T-helper 2 cell (primary cell): ENCODE measurements around the gene PCDH20.
"Not testable (repeated sequence)": the region's sequence is repeated elsewhere in the genome, so short reads cannot be mapped to it uniquely, and the experiment has no call there.

ENCODE experiments used
- DNase-seq, 5 experiments: peaks; one replicate each; pipeline versions ENCODE4 v3.0.0 to v3.0.0-alpha.2; 2012 to 2022
- total RNA-seq, 2 donors: gene quantifications; one replicate each; lab custom pipeline; 2026; lab: John Stamatoyannopoulos, UW

PCDH20 gene, protein sequence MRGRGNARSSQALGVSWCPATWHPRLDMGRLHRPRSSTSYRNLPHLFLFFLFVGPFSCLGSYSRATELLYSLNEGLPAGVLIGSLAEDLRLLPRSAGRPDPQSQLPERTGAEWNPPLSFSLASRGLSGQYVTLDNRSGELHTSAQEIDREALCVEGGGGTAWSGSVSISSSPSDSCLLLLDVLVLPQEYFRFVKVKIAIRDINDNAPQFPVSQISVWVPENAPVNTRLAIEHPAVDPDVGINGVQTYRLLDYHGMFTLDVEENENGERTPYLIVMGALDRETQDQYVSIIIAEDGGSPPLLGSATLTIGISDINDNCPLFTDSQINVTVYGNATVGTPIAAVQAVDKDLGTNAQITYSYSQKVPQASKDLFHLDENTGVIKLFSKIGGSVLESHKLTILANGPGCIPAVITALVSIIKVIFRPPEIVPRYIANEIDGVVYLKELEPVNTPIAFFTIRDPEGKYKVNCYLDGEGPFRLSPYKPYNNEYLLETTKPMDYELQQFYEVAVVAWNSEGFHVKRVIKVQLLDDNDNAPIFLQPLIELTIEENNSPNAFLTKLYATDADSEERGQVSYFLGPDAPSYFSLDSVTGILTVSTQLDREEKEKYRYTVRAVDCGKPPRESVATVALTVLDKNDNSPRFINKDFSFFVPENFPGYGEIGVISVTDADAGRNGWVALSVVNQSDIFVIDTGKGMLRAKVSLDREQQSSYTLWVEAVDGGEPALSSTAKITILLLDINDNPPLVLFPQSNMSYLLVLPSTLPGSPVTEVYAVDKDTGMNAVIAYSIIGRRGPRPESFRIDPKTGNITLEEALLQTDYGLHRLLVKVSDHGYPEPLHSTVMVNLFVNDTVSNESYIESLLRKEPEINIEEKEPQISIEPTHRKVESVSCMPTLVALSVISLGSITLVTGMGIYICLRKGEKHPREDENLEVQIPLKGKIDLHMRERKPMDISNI
- total RNA-seq: 0 reads per million in 2 donors

DNA sequence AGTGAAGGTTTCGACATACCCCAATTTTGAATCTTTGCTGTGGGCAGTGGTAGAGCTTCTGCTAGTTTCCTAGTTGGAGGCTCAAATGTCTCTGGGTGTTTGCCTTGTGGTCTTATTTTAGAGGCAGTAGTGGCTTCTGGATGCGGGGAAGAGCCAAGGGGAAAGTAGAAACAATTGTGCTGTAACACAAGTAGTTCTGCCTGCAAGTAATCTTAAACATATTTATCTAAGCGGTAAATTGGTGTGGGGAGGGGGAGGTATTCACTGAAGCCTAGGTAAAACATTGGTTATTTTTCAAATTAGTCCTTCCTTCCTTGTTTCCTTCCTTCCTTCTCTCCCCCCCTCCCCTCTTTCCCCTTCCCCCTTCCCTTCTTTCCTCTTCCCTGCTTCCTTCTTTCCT lies at the start of gene PCDH20:
Gene PCDH20, minus strand, starts transcription at position 101 of the 400 bp plus-strand sequence. CDS start 691 bp downstream, outside the sequence.
- no peak for DNase-seq

DNA sequence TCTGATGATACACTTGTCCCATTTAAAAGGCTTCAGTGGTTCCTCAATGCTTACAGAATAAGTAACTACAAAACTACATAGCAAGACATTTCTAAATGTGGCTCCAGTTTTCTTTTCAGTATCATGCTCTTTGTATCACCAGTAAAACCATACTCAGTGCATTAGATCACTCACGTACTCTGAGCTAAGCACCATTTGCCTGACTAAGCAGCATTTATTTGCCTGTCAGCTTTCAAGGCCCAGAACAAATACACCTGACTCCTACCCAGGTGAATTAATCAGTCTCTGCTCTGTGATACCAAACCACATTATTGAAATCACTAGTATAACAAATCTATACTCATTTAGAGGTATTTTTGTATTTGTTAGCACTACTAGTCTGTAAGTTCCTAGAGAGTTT lies 47.4 kb upstream of the PCDH20 start:
- DNase-seq: no peak

GRCh38 chr13:61453121-61453520 lies 37.5 kb upstream of the PCDH20 start:
- DNase-seq: no peak

DNA sequence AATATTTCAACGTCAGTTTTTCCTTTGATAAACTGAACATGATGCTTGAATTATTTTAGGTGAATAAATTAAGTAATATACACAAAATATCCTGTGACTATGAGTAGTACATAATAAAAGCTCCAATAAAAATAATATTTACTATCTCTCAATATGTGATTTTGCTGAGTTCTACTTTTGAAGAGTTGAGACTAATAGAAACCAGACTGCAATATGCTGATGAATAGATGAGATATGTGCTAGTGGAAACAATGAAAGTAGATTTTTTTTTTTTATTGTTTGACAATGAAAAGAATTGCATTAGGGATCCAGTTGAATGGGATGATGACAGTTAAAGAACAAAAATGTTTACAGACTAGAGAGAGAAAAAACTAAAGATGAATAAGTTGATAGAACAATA lies 16.4 kb upstream of the PCDH20 start:
- DNase-seq: no peak

- no peak for DNase-seq
Observed at GRCh38 chr13:61423915-61424314, 8.3 kb upstream of the PCDH20 start.

- no peak for DNase-seq
Observed at GRCh38 chr13:61417086-61417570, 1.5 kb upstream of the PCDH20 start.

DNA sequence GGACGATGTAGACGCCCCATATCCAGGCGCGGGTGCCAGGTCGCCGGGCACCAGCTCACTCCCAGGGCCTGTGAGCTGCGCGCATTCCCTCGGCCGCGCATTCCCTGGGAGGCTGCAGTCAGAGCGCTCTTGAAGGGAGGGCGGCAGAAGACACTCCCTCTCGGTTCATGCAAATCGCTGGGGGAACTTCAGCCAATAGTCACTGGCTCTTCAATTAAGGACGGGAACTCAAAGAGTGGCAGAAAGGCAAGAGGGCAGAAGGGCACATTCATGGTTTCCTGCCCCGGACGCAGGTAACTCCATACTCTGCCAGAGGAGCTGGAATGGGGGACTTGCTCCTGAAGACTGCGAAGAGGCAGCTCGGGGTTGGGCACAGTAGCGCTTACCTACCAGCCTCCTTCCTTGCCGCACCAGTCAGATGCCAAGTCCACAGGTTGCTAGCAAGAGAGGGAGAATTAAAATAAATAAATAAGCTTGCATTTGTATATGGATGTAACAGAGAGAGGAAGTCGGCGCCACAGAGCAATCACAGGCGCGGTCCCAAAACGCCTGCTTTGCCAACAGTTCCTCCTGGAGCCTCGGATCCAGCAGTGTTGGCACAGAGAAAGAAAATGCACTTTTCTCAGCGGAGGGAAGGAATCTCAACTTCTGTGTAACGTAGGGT lies 459 bp downstream of the PCDH20 start:
- DNase-seq: peak in 1 of 5 experiments; percentile 2

- DNase-seq: no peak
Observed at GRCh38 chr13:61414686-61415057, 977 bp downstream of the PCDH20 start.

GRCh38 chr13:61413572-61414535 lies 1.8 kb downstream of the PCDH20 start:
- DNase-seq: no peak

DNA sequence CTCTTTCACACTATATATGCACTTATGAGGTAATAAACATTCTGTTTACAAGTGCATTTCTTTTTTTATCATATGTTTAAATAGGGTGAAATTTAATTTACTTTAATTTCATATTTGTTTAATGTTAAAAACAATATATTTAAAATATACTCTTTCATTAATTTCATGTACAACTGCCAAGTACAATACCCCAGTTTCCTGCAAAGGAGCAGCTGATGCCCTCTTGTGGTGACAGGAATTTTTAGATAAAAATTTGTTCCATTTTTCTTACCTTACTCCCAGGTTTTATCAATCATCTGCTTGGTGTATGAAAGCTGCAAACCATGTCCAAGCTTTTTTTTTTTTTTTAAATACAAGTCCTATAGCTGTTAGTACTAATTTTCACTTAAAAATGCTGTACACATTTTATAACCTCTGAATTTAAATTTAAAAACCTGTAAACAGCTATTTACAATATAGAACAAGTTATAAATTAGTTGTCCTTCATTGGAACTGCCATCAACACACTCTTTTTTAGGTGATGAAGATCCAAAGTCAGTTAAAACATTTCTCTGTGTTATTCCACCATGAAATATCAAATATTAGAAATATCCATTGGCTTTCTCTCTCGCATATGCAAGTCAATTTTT lies 4.9 kb downstream of the PCDH20 start:
- no peak for DNase-seq

DNA sequence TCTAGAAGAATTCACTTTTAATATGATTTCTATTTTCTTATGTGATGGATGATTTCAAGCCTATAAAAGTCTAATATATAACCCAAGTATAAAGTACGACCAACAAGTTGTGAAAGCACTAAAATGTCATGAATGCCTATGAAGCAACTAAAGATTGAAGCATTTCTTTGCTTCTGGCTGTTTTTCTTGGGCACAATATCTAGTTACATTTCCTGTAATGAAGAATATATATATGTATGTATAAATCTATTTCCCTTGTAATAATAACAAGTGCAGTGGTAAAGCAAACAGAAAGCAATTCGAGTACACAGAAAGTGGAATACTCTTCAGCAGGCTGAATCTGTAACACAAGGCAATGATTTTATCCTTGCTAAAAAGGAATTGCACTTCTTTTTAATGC lies 5.4 kb downstream of the PCDH20 start:
- no peak for DNase-seq

- DNase-seq: no peak
Observed at GRCh38 chr13:61408571-61408970, 7.1 kb downstream of the PCDH20 start.

DNA sequence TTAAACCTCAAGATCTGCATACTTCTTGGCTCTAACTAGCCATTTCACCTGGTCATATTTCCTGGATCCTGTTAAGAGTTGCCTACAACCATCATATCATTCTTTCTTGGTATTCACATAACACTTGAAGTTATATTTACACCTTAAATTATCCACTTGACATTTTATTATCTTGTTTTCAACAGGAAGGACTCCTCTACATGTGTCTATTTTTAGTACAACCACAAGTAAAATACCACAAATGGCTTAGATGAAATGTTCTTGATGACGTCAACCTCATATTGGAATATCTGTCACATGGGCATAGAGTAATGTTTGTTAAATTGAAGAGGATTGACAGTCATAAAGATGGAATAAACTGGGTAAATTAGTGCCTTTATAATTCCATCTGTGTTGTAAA lies 9.4 kb downstream of the PCDH20 start:
- no peak for DNase-seq

DNA sequence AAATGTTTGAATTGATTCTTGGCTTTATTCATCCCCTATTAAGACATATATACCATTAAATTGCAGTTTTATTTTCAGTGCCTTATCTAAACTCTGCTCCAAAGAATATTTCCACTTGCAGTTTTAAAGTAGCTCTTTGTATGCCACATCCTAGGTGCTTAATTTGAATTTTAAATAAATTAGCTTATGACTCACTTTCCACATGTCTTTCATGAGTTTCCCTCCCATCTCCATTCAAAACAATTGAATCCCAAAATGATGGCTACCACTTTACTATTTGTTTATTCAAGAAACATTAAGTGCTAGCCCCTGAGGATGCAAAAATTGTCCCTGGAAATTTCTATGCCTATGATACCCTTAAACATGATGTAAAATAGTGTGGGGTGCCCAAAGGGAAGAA lies 19.5 kb downstream of the PCDH20 start:
- DNase-seq: no peak

DNA sequence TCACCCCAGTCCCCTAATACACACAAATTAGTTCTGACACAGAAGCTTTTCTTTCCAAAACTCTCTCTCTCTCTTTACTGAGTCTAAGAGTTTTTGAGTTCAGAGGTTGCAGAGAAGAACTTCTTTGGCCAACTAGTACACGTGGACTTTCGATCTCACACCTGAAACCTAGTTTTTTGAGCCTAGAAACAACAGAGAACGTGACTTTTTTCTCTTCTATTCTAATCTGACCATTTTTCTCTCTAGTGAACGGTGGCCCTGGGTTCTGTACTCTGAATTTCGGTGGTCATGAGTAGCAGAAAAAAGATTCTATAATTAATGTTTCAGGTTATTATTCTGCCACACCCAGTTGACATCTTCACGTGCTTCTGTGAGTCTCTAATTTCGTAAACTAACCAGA lies 24.2 kb downstream of the PCDH20 start:
- no peak for DNase-seq

- DNase-seq: no peak
Observed at GRCh38 chr13:61387694-61388093, 28.0 kb downstream of the PCDH20 start.

- no peak for DNase-seq
Observed at GRCh38 chr13:61383111-61383510, 32.5 kb downstream of the PCDH20 start.

- no peak for DNase-seq
Observed at GRCh38 chr13:61370520-61370919, 45.1 kb downstream of the PCDH20 start.

GRCh38 chr13:61364690-61365089 lies 51.0 kb downstream of the PCDH20 start:
- DNase-seq: not testable (repeated sequence)

DNA sequence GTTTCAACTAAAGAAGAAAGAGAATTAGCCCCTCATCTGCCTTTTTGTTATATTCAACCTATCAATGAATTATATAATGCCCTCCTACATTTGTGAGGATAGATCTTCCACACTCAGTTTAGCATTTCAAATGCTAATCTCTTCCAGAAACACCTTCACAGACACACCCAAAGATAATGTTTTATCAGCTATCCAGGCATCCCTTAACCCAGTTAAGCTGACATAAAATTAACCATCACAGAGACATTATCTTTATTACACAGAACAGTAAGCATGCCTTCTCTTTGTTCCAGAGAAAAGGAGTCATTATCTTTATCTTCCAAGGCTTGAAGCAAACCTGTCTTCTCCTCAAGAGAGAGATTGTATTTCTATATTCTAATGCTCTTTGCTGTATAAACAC lies 53.1 kb downstream of the PCDH20 start:
- no peak for DNase-seq
